HT1080 (cell line): Measurements from ENCODE around the gene SLC38A3. TPM values are rescaled to one million over a fixed set of nuclear protein-coding genes. Genes with fewer than 3 reads are reported as not detected.
"Not testable (repeated sequence)": the region's sequence is repeated elsewhere in the genome, so short reads cannot be mapped to it uniquely, and the experiment has no call there.

Experiments
- DNase-seq: peaks from one replicate; pipeline ENCODE4 v3.0.0-alpha.2; 2015; ENCODE audit warnings: low read depth
- total RNA-seq: library from RNA; depleted of rRNA; stranded (reverse); fragments of >200 nt; shearing (Covaris generic); gene quantifications from 2 replicates; pipeline ENCODE4 v1.2.3, GENCODE V29; 2014

The SLC38A3 gene
- total RNA-seq, 1 experiment from 2014 or later: not detected

DNA sequence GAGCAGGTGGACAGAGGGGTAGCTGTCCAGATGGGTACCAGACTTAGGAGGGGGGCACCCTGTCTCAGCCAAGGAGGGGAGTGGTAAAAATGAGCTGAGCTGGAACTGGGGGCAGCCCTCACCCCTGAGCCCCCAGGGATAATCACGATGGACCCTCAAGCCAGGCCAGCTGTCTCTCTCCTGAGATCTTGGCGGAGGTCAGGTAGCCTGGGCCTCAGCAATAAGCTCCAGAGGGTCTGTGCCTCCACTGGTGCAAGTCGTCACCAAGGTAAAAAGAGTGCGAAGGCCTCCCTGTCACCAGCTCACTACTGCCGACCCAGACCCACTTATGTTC, 5.1 kb downstream of the SLC38A3 start:
- no peak for DNase-seq

DNA sequence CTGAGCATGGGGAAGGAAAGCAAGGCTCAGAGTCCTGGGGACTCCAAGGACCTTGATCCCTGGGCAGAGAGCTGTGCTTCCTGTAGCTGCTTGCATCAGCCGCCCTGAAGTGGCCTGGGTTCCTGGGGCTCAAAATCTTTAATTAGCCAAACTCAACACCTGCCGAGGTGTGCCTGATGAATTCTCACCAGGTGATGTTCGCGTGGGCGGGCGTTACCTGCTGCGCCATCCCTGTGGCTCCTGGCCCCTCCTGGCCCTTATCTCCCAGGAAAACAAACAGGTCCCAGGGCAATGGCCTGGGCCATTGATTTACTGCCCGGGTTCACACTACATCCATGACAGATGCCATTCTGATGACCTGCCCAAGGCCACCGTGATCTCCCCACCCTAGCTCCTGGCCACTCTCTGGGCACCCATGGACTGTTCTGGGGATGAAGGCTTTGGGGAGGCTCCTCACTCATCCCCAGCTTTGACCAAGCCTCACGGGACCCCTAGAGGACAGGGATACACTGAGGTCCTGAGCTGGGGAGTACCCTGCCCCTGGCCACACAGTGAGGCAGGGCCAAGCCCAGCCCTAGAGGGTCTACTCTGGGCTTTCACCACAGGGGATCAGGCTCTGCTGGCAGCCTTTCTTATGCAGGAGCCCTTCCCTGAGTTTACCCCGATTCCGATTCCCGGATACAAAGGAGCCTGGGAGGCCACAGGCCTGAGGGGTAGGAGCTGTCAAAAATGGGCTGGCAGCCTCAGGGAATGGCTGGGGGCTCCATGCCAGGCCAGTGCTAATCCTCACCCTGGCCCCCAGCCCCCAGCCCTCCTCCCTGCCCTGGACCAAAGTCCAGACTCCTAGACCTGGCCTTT, 5.7 kb downstream of the SLC38A3 start:
- DNase-seq: no peak

DNA sequence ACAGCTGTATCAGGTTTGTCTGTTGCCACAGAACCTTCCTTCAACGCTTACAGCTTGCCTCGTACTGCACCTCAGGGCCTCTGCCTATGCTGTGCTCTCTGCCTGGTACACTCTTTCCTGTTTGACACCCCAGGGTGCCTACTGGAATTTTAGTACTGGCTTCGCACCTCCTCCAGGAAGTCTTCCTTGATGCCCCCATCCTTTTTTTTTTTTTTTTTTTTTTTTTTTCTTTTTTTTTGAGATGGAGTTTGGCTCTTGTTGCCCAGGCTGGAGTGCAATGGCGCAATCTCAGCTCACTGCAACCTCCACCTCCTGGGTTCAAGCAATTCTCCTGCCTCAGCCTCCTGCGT, 6.3 kb downstream of the SLC38A3 start:
- not testable (repeated sequence) for DNase-seq

DNA sequence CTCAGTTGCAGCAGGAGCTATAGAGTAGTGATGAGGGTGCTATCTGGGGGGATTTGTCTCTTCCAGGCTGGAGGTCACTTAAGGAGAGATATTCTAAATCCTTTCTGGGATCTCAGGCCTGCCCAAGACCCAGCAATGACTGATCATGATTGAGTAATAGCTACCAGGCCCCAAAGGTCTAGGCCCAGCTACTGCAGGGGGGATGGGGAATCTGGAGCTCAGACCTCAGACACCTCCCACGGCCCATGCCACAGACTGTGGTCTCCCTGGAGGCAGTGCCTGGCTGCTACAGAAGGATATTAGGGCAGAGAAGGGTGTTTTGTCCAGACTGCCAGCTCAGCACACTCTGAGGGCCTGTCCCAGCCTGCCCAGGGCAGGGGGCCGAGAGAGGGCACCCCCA, 6.9 kb downstream of the SLC38A3 start:
- peak; percentile 44 for DNase-seq

DNA sequence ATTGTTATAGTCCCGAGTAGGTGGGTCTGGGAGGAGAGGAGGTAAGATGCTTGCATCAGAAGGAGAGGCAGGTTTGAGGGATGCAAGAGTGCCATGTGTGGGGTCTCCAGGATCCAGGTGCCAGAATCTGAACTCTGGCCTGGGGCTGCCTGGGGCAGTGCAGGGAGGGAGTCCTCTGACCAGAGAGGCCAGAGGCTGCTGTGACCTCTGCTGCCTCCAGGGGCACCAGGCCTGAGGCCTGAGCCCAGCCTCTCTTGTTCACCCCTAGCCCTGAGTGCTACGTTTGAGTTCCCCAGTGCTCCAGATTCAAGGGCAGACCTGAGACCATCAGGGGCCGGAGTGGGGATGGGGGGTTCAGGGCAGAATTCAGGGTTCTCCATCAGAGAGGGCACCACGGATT, 7.4 kb downstream of the SLC38A3 start:
- DNase-seq: no peak

DNA sequence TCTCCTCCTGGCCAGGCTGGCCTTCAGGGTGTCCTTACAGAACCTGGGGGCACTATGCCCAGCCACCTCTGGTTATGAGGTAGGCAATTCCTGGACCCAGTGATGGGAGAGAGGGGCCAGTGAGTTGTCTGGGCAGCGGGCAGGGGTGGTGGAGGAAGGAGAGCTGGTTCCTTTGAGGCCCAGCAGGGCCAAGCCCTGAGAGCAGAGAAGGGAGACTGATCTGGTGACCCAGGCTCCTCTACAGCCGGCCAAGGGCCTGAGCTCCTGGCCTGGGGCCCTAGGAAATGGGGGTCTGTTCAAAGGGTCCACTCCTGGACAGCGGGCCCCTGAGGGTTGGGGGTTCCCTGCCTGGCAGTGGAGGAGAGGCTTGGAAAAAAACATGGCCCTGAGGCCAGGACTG, 7.9 kb downstream of the SLC38A3 start:
- DNase-seq: no peak

DNA sequence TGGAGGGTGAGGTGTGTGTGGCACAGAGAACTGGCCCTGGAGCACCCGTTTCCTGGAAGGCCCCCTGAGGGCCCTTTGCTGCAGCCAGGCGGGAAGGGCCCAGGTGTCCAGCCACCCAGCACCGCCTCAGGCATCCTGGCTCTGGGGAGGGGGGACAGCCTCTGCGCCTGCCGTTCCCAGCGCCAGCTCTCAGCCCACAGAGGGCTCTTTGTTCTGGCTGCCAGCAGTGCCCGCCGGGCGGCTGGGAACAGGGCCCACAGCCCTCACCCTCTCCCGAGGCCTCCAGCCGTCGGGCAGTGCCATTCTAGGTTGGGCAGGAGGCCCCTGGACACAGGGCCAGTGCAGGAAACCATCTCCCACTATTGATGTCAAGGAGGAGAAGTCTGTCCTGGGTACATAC, 8.3 kb downstream of the SLC38A3 start:
- no peak for DNase-seq

DNA sequence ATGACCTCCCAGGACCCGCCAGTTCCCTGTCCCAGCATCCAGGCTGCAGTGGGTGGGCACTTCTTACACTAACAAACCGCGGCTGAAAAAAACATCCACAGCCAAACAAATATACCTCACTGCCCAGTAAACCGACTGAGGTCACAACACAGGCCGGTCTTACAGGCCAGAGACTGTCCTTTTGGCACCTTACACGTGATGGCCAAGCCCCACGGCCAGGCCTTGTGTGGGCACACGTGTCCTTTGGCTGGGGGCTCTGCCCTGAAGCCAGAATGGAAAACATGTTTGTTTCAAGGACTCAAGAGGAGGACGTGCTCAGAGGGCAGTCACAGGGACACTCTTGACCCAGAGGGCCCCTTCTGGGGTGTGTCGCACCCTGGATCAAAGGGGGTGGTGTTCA, 9.8 kb downstream of the SLC38A3 start:
- DNase-seq: no peak

DNA sequence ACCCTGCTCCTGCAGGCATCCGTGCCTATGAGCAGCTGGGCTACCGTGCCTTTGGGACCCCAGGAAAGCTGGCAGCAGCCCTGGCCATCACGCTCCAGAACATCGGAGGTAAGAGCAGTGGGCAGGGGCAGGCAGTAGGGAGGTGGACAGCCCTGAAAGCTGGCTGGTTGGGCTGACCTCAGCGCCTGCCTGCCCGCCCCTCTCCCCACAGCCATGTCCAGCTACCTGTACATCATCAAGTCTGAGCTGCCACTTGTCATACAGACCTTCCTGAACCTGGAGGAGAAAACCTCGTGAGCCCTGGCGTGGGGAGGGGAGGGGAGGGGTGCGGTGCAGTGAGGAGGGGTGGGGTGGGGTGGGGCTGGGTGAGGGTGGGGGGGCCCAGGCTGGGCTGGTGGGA, 10.5 kb downstream of the SLC38A3 start:
- DNase-seq: no peak

DNA sequence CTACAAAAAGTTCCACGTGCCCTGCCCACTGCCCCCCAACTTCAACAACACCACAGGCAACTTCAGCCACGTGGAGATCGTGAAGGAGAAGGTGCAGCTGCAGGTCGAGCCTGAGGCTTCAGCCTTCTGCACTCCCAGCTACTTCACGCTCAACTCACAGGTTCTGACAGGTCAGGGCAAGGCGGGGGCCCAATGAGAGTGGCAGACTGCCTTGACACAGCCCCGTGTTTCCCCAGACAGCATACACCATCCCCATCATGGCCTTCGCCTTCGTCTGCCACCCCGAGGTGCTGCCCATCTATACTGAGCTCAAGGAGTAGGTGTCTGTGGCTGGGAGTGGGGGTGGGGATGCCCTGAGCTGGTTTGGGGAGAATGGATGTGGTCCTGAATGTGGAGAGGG, 12.6 kb downstream of the SLC38A3 start:
- DNase-seq: no peak

DNA sequence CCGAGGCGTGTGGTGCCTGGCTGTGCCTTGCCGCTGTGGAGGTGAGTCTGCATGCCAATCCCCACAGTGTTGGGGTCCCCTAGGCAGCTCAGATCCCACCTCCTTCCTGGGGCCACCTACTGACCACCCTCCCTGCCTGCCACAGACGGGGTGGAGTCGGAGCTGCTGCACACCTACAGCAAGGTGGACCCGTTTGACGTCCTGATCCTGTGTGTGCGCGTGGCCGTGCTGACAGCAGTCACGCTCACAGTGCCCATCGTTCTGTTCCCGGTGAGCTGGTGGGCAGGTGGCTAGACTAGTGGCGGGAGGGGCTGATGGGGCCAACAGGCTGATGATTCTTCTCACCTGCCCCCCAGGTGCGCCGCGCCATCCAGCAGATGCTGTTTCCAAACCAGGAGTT, 13.4 kb downstream of the SLC38A3 start:
- no peak for DNase-seq

DNA sequence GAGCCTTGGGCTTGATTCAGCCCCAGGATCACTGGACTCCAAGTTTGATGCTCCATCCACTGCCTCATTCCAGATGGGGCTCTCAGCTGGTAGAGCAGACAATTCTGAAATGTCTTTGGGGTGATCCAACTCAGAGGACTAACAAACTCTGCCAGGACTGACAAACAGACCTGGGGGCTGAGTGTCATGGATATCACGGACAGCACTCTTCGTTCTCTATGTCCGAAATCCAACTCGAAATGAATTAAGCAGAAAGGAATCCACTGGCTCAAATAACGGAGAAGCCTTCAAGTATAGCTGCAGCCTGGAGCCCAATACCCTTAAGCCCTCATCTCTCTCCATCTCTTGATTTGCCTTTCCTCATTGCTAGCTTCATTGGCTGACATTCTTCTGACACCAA, 14.2 kb downstream of the SLC38A3 start:
- DNase-seq: no peak

DNA sequence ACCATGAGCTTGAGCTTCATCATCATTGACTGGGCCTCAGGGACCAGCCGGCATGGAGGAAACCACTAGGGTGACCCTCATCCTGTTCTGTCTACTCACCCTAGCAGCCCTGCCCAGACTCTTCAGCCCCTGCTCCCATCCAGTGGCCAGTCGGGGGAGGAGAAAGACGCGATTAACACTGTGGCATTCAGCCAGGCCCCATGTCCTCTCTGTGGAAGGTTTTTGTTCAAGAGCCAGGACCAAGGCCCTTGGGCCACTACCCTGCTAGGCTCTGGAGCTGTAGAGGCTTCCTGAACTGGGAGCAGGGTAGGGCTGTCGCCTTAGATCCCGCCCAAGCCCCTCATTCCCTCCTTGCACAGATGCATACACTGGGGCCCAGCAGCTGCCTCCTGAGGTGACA, 15.0 kb downstream of the SLC38A3 start:
- DNase-seq: no peak

DNA sequence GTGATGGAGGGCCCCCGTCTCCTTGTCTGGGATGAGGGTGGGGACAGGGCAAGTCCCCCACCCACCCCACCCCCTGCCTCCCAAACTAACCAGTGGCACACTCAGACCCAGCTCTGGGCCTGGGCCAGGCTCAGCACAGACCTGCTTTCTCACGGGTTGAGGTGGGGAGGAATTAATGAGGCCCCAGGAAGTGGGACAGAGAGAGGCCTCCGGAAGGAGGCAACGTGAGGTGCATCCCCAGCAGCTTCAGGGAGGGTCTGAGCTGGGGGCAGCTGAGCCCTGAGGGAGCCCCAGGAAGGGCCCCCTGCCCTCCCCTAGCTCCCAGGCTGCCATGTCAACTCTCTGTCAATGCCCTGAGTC, 16.0 kb downstream of the SLC38A3 start:
- DNase-seq: no peak

DNA sequence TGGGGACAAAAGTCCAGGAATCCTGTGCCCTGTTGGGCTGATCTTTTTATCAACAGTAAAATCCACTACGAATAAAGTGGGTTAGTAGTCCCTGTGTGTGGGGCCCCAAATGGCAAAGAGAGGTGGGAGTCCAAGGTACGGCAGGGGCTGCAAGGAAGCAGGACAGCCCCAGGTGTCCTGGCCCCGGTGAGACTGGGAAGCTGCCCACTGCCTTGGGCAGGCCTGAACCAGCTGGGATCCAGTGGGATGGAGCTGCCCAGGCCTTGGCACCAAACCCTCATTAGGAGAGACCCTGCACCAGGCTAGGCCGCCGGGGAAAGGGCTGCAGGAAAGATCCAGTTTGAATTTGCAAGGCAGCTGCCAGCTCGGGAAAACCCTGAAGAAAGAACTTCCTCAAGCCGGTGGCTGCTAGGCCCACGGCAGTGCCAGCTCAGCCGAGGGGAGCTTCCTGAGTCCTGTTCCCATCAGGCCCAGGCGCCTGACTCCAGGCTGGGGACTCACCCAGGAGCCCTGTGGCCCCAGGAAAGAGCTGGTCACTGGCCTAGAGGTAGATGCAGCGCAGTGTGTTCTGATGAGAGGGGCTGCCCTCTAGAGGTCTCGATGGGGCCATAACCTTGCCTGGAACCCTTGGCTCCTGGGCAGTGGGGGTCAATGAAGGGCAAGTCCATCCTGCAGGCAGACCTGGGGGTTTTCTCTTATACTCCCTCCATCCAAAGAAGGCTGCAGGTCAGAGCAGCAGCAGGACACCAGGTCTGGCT, 16.5 kb downstream of the SLC38A3 start:
- no peak for DNase-seq

DNA sequence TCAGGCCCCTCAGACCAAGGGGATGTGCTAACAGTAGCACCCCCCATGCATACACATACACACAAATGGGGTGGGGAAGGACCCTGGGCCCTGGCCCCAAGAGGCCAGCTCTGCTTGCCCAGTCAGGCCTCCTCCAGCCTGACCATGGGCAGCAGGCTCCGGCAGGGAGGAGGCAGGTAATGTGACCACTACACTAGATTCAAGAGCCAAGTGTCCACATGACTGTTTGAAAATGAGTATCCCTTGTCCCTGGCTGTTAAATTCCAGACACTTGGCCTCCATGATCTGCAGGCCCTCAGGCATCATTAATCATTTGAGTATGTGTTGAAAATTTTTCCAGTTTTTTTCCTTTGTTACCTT, 17.1 kb downstream of the SLC38A3 start:
- no peak for DNase-seq

DNA sequence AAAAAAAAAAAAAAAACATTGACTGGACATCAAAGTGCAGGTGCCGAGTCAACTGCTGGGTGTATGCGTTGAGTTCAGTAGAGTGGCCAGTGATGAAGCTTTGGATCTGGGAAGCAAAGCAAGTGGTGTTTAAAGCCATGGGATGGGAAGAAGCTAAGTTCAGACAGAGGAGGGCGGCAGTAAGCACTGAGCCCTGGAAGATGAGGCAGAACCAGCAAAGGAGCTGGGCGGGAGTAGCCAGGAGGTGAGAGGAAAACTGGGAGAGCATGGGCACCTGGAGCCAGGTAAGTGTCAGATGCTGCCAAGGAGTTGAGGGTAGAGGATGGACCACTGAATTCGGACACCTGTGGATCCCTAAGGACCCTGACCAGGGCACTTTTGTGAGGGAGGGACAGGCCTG, 19.6 kb downstream of the SLC38A3 start:
- no peak for DNase-seq

DNA sequence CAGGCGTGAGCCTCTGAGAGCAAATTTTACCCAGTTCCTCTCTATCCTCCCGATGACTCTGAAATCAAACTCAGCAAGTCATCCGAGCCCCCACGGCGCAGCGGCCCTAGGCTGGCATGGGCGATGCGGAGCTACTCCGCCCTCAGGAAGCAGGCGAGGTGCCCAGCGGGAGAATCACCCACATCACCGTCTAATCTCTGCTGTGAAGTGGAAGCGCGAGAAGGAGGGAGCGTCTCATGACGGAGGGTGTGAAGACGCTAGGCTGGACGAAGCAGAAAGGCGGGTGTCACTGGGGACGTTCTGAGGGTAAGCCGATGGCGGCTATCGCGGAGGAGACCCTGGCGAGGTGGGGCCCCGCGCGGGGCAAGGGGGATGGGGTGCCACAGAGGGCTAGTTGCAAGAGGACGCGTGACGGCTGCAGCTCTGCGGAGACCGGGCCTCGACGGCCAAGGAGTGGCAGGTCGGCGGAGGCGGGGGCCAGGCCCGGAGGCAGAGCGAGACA, 21.9 kb downstream of the SLC38A3 start:
- DNase-seq: peak; percentile 42

DNA sequence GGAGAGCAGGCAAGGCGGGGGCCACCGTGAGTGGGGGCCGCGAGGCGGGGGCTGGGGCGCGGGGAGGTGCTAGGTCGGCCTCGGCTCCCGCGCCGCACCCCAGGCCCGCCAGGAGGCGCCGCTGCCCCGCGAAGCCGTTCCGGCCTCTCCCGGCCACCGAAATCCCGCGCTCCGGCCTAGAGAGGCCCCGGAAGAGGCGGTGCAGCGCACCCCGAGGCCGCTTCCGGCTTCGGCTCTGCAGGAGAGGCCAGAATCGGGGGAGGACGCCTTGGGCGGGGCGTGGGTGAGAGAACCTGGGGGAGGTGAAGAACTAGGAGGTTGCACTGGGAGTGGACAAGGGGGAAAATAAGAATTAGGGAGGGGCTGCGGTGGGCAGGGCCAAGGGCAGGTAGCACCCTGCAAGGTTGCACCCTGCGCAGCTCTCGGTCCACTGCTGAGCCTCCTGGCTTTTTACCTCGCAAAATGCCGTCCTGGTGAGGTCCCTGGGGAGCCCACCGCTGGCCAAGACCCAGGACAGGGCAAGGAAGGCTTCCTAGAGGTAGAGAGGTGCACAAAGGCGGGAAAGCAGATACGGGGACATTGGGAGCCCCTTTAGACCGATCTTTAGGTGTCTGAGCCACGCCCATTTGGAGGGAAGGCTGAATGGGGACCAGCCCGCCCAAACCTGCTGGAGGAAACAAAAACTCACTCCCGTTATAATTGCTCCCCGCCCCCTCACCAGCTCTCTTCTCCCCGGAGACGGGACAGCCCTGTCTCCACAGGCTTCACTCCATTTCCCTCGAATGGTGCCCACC, 22.5 kb downstream of the SLC38A3 start:
- peak; percentile 87 for DNase-seq

DNA sequence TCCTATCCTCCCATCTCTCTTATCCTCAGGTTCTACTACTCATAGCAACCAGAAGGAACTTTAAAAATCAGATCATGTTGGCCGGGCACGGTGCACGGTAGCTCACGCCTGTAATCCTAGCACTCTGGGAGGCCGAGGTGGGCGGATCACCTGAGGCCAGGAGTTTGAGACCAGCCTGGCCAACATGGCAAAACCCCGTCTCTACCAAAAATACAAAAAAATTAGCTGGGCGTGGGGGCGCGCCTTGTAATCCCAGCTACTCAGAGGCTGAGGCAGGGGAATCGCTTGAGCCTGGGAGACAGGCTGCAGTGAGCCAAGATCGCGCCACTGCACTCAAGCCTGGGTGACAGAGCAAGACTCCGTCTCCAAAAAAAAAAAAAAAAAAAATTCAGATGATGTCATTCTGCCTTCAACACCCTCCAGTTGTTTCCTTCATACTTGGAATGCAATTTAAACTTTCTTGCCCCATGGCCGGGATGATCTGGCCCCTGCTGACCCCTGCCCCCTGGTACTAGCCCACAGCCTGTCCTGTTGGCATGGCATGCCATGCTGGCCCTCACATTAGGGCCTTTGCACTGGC, 23.2 kb downstream of the SLC38A3 start:
- DNase-seq: not testable (repeated sequence)

DNA sequence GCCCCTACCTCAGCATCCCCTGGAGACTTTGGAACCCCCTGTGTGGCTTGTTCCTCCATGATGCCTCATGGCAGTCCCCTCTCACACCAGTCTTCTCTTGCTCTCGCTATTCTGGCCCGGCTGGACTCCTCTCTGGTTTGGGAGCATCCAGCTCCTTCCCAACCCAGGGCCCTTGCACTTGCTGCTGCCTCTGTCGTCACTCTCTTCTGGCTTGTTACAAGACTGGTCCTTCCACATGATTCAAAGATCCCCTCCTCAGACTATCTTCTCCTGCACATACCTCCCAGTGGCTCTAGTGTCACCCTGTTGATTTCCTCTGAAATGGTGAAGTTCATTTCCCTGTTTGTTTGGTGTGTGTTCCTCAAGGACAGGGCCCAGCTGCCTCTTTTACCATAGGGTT, 24.4 kb downstream of the SLC38A3 start:
- no peak for DNase-seq
